GM11168 (cell line): ENCODE results near the gene CYP4A11.
"Not testable (repeated sequence)": the region's sequence is repeated elsewhere in the genome, so short reads cannot be mapped to it uniquely, and the experiment has no call there.

Experiments
- in situ Hi-C: fragments of 300-500 bp; cut with MboI; formaldehyde crosslinking; loops from one replicate; pipeline ENCODE4 v1.12.0; 2022; ENCODE audit warnings: low sequenced_read_pairs; ENCODE audit not compliant: unreplicated experiment

CYP4A11 gene

DNA sequence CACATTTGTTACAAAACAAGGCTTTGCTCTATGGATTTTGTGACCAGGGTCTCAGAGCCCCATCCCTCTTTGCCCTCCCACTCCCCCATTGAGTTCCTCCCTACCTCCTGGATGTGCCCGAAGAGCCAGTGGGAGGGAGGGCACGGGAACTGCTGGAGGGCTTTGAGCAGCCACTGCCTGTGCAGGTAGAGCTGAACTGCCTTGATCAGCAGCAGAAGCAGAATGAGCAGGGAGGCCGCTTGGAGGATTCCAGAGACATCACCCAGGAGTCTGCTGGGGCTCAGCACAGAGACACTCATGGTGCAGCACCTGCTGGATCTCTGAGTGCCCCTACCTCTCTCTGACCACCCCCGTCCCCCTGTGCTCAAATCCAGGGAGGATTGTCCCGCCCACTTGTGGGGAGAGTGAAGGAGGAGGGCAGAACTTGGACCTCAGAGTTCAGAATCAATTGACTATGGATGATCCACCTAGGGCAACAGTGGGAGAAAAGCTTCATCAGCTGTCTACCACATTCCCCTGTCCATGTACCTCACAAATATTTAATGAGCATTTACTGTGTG lies at the start of gene CYP4A11:
TSS of gene CYP4A11 (minus strand) at position 342 of the 560 bp plus-strand sequence. CDS start at position 299, 43 bp downstream.
- in situ Hi-C loops: no loop called here

DNA sequence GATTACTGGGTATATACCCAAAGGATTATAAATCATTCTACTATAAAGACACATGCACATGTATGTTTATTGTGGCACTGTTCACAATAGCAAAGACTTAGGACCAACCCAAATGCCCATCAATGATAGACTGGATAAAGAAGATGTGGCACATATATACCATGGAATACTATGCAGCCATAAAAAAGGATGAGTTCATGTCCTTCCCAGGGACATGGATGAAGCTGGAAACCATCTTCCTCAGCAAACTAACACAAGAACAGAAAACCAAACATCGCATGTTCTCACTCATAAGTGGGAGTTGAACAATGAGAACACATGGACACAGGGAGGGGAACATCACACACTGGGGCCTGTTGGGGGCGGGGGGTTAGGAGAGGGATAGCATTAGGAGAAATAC lies 49.3 kb upstream of the CYP4A11 start:
- in situ Hi-C loops: not testable (repeated sequence)

- in situ Hi-C loops: no loop called here
Observed at GRCh38 chr1:46983830-46984586, 42.7 kb upstream of the CYP4A11 start.

- in situ Hi-C loops: no loop called here
Observed at GRCh38 chr1:46983166-46983829, 42.0 kb upstream of the CYP4A11 start.

DNA sequence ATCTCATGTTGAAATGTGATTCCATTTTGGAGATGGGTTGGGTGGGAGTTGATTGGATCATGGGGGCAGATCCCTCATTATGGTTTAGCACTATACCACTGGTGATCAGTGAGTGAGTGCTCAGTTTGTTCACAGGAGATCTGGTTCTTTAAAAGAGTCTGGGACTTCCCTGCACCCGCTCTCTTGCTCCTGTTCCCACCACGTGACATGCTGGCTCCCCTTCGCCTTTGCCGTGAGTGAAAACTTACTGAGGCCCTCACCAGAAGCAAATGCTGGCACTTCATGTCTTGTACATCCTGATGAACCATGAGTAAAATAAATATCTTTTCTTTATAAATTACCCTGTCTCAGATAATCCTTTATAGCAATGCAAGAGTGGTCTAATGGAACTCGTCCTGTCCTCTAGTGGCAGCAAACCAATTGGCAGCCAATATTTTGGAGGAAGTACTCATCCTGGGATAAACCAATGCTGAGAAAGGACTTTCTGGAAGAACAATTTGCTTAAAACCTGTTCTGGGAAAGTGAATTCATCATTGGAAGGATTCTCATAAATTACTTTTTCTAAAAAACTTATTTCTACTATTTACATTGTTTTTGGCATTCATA lies 27.8 kb upstream of the CYP4A11 start:
- in situ Hi-C loops: no loop called here

- in situ Hi-C loops: not testable (repeated sequence)
Observed at GRCh38 chr1:46962272-46962671, 21.0 kb upstream of the CYP4A11 start.

- in situ Hi-C loops: no loop called here
Observed at GRCh38 chr1:46961066-46961758, 19.9 kb upstream of the CYP4A11 start.

GRCh38 chr1:46960250-46960649 lies 19.0 kb upstream of the CYP4A11 start:
- in situ Hi-C loops: no loop called here

DNA sequence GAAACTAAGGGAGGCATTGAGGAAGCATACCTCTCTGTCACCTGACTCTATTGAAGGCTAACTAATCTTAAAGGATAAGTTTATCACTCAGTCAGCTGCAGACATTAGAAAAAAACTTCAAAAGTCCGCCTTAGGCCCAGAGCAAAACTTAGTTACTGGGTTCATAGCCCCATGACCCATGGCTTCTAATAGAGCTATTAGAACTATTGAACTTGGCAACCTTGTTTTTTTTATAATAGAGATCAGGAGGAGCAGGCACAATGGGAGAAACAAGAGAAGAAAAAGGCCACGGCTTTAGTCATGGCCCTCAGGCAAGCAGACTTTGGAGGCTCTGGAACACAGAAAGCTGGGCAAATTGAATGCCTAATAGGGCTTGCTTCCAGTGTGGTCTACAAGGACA lies 13.8 kb upstream of the CYP4A11 start:
- in situ Hi-C loops: not testable (repeated sequence)

- in situ Hi-C loops: not testable (repeated sequence)
Observed at GRCh38 chr1:46953847-46954246, 12.6 kb upstream of the CYP4A11 start.

DNA sequence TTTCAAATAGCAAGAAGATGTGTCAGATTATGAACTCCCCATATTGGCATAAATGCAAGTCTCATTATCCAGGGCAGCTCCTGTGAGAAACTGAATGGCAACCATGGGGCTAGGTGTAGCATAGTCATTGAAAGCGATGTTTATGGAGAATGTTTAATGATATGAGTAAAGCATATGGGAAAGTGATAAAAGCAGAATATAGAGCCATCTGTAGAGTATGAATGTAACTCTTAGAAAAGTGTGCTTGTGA lies 8.1 kb upstream of the CYP4A11 start:
- in situ Hi-C loops: not testable (repeated sequence)

DNA sequence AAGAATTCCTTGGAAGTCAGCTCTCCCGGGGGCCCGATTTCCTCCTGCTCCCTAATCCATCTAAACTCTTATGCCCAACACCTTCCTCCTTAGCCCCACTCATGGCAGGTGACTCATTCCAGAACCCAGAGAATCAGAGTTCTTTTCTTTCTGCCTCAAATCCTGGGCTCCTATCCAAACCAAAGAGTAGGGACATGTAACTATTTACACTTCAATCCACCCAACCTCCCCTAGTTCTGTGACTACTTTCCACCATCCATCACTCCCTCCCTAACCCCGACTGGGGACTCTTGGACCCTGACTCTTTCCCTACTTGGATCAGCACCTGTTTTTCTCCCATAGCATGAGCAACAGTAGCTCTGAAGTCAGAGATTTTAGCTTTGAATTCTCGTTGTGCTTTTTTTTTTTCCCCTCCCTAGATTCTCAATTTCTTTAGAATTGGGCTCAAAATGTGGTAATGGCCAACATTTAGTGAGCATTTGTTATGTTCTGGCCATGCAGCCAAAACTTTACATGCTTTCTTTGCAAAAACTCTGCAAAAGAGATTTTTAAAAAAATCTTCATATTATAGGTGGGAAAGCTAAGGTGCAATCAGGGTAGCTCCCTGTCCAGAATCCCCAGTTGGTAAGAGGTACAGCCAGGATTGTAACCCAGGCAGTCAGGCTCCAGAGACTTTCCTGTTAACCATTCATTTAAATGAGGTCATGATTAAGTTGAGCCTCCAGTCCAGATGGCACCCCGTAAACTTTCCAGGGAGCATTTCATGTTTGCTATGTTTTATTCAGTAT lies 7.5 kb upstream of the CYP4A11 start:
- in situ Hi-C loops: no loop called here

DNA sequence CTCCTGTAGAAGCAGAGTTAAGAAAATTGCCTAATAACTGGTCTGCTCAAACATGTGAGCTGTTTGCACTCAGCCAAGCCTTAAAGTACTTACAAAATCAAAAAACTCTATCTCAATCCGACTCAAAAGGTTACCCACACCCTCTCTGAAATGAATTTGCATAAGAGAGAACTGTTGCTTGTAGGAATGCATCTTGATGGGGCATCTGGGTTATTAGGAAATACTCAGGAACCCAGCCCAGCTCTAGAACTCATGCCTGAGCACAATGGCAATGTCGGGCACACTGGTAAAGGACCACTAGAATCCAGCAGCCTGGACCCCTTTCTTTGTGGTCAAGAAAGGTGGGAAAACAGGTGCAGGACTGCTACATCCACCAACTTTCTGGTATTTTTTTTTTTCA lies 6.4 kb upstream of the CYP4A11 start:
- in situ Hi-C loops: not testable (repeated sequence)

GRCh38 chr1:46942086-46942485 lies 810 bp upstream of the CYP4A11 start:
- in situ Hi-C loops: no loop called here

DNA sequence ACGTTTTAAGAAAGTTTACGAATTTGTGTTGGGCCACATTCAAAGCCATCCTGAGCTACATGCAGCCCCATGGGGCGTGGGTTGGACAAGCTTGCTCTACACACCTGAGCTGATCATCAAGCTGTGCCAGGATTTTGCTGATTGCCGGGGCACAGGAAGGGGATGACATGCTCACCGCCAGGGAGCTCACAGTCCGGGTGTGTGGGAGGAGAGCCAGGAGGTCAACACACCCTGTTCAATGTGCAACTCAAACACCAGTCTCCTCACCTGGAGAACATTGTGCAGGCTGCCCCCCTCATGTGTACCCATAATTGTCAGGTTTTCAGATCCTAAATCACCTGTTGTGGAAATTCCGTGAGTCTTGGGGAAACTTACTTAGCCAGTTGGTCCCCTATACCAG lies 969 bp downstream of the CYP4A11 start:
- in situ Hi-C loops: no loop called here

DNA sequence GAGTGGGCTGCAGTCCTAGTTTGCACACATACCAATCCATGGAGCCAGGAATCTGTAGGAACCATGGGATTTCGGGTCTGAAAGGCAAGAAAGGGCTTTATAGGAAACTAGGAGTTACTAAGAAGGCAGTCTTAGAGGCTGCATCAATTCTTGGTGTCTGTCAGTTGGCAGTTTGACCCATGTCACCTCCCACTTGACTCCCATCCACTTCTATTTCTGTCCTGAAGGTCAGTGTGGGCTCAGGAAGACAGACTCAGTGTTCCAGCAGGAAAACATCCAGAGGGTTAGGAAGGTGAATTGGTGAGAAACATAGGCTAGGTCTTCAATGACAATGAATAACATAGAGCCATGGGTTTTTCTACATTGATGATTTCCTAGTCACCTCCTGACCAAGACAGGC lies 4.0 kb downstream of the CYP4A11 start:
- in situ Hi-C loops: no loop called here

DNA sequence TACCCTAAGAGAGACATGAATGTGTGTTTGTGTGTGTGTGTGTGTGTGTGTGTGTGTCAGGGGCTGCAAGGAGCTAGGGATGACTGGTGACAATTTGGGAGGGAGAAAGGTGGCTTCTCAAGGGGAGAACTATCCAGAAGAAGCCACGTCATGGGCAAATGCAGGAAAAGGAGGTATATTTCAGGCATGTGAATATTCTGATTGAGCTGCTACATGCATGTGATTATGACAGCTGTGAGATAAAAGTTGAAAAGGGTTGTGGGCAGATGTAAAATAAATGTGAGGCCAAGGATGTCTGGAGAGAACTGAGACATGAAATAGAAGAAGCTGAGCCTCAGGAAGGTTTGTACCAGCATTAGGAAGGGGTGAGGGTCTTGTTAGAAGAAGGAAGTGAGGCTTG lies 4.5 kb downstream of the CYP4A11 start:
- in situ Hi-C loops: no loop called here

- in situ Hi-C loops: not testable (repeated sequence)
Observed at GRCh38 chr1:46934852-46935251, 6.4 kb downstream of the CYP4A11 start.

DNA sequence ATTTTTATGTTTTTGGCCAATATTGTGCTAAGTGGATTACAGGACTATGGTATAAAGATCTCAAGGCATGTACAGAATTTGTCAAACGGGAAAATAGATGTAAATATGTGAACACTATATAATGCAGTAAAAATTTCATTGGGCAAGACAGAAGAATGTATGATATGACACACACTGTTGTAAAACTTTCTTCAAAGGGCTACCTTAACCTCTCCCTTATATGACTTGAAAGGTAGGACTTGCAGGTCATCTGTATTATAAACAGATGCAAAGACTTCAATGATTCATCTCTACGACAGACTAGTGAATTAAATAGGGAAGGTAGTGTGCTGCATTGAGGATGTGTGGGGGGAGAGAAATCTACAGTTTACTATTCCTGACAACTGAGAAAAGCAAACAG lies 9.3 kb downstream of the CYP4A11 start:
- in situ Hi-C loops: not testable (repeated sequence)

DNA sequence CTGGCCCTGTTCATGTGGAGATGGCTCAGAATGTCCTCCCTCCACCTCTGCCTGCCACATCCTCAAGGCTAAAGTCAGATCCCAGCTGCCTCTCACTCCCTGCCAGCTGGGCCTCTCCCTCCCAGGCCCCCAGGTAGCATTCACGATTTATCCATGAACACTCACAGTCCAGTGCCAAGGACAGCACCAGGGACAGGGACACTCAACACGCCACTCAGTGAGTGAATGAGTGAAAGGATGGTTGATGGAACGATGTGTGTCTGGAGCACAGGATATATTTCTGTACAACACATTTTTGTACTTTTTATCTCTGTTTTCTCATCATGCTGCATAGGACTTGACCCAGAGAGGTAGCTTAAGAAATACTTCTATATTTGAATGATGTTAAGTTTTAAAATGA lies 10.1 kb downstream of the CYP4A11 start:
- in situ Hi-C loops: no loop called here
